HepG2 (cell line): Measurements from ENCODE around the gene FOLR1. TPM values are rescaled to one million over a fixed set of nuclear protein-coding genes. Genes with fewer than 3 reads are reported as not detected.

Source experiments
- ATAC-seq: fragments of 200-7000 bp; cut with Tn5 transposase; 3 replicates; pipeline ENCODE4 v1.9.1; 2020; ENCODE audit warnings: mild to moderate bottlenecking, moderate library complexity
- BruUV-seq: library from RNA; stranded (reverse); fragments of 400-500 nt; replicated peaks from 2 replicates; lab custom pipeline; 2021; lab: Mats Ljungman, UMichigan
- CTCF ChIA-PET: fragments of 300-600 bp; formaldehyde crosslinking; extraction: SDS; loops from one replicate; lab custom pipeline; 2021; ENCODE audit warnings: low total read pairs, inconsistent platforms, low intra/inter-chr PET ratio; lab: Yijun Ruan, JAX
- POLR2A ChIA-PET: fragments of 350-600 bp; sonication (Branson Sonifier 250); formaldehyde crosslinking; loops from one replicate; lab custom pipeline; 2020; ENCODE audit warnings: antibody characterized with exemption, inconsistent platforms; lab: Yijun Ruan, JAX
- DNase-seq: peaks from one replicate; pipeline ENCODE4 v3.0.0-alpha.2; 2015; ENCODE audit warnings: low spot score
- FAIRE-seq: peaks from 3 replicates; lab custom pipeline; 2011; peaks lifted over from hg19 to GRCh38; lab: Jason Lieb, UNC
- H2AFZ ChIP-seq: one replicate; pipeline ENCODE4 v1.6.1; 2011; ENCODE audit warnings: low read length, inconsistent platforms
- H3K27ac ChIP-seq: fragments of 300-600 bp; 3 replicates; pipeline ENCODE4 v1.8.0; 2011; ENCODE audit warnings: mixed run types, mild to moderate bottlenecking, mixed read lengths, low read length, inconsistent platforms; ENCODE audit not compliant: insufficient read depth; ENCODE audit errors: extremely low read length
- H3K27me3 ChIP-seq, 2 experiments: fragments of 200-600 bp in 1 of 2; 2 replicates in 1 of 2; 3 replicates in 1 of 2; pipeline versions ENCODE4 v1.6.0 to v1.8.0; 2011; ENCODE audit warnings: low read length in 2 of 2, mild to moderate bottlenecking in 2 of 2, moderate library complexity in 2 of 2, inconsistent platforms in 1 of 2; ENCODE audit not compliant: insufficient read depth in 2 of 2, control insufficient read depth in 1 of 2
- H3K36me3 ChIP-seq, 2 experiments: fragments of 200-600 bp in 1 of 2; replicated peaks in 1 of 2; 2 replicates in 1 of 2; 3 replicates in 1 of 2; pipeline versions ENCODE4 v1.5.1 to v1.8.0; 2011; ENCODE audit warnings: low read length in 2 of 2, inconsistent platforms in 1 of 2; ENCODE audit not compliant: insufficient read depth in 2 of 2, control insufficient read depth in 1 of 2
- H3K4me1 ChIP-seq: 2 replicates; pipeline ENCODE4 v1.5.1; 2012; ENCODE audit warnings: low read length, inconsistent platforms; ENCODE audit not compliant: insufficient read depth
- H3K4me2 ChIP-seq: 2 replicates; pipeline ENCODE4 v1.6.0; 2011; ENCODE audit warnings: low read depth, low read length, inconsistent platforms
- H3K4me3 ChIP-seq, 3 experiments: fragments of 200-600 bp in 1 of 3; sonication (generic), shearing (Covaris generic) in 1 of 3; replicated peaks in 1 of 3; 2 replicates each; pipeline ENCODE4 v1.5.1; 2011 to 2016; ENCODE audit warnings: low read length in 3 of 3, inconsistent platforms in 2 of 3, low read depth in 2 of 3, mild to moderate bottlenecking in 2 of 3, control low read depth in 1 of 3, mixed read lengths in 1 of 3; ENCODE audit not compliant: insufficient read depth in 1 of 3
- H3K79me2 ChIP-seq: one replicate; pipeline ENCODE4 v1.6.1; 2011; ENCODE audit warnings: low read length, inconsistent platforms; ENCODE audit not compliant: insufficient read depth
- H3K9ac ChIP-seq: 2 replicates; pipeline ENCODE4 v1.6.0; 2011; ENCODE audit warnings: mild to moderate bottlenecking, low read depth, low read length, inconsistent platforms; ENCODE audit not compliant: insufficient read depth
- H3K9me3 ChIP-seq: 2 replicates; pipeline ENCODE4 v1.5.1; 2012; ENCODE audit warnings: mild to moderate bottlenecking, low read length
- H4K20me1 ChIP-seq: 2 replicates; pipeline ENCODE4 v1.6.0; 2011; ENCODE audit warnings: inconsistent platforms, mild to moderate bottlenecking, low read length, moderate library complexity; ENCODE audit not compliant: insufficient read depth
- ARNT ChIP-seq: fragments of 450-650 bp; IDR thresholded peaks from 2 replicates; pipeline ENCODE4 v1.6.1; 2017
- CEBPB ChIP-seq: IDR thresholded peaks from 2 replicates; pipeline ENCODE4 v1.6.1; 2011; ENCODE audit warnings: low read depth, low read length, improper control_type of control experiment, borderline replicate concordance
- FOXP4 ChIP-seq: sonication (generic); formaldehyde crosslinking; IDR thresholded peaks from 2 replicates; pipeline ENCODE4 v1.4.0; 2020; ENCODE audit warnings: missing genetic modification reagents
- HNF1B ChIP-seq: sonication (generic); formaldehyde crosslinking; IDR thresholded peaks from 2 replicates; pipeline ENCODE4 v1.5.1; 2020; ENCODE audit warnings: mild to moderate bottlenecking, moderate library complexity, missing genetic modification reagents
- MEIS1 ChIP-seq: sonication (generic); formaldehyde crosslinking; IDR thresholded peaks from 2 replicates; pipeline ENCODE4 v1.9.0; 2021; ENCODE audit warnings: mild to moderate bottlenecking, missing genetic modification reagents, moderate library complexity, borderline replicate concordance
- MEIS2 ChIP-seq: sonication (generic); formaldehyde crosslinking; IDR thresholded peaks from 2 replicates; pipeline ENCODE4 v1.9.0; 2021; ENCODE audit warnings: mild to moderate bottlenecking, missing genetic modification reagents
- NR2F1 ChIP-seq, 2 experiments: fragments of 450-650 bp in 1 of 2; formaldehyde crosslinking in 1 of 2; IDR thresholded peaks; 2 replicates each; pipeline versions ENCODE4 v1.5.0 to v1.6.1; 2016 to 2020; ENCODE audit warnings: mild to moderate bottlenecking in 1 of 2, missing compliant biosample characterization in 1 of 2, missing genetic modification reagents in 1 of 2, moderate library complexity in 1 of 2
- RARA ChIP-seq: IDR thresholded peaks from 2 replicates; pipeline ENCODE4 v1.6.1; 2016; ENCODE audit warnings: missing genetic modification reagents, missing compliant biosample characterization
- ZBTB44 ChIP-seq: sonication (generic); formaldehyde crosslinking; IDR thresholded peaks from 2 replicates; pipeline ENCODE4 v1.4.0; 2020; ENCODE audit warnings: missing genetic modification reagents
- ZNF160 ChIP-seq: sonication (generic); formaldehyde crosslinking; IDR thresholded peaks from 2 replicates; pipeline ENCODE4 v1.8.0; 2022; ENCODE audit warnings: mild to moderate bottlenecking, inconsistent platforms, missing genetic modification reagents
- ZNF20 ChIP-seq: sonication (generic); formaldehyde crosslinking; IDR thresholded peaks from 2 replicates; pipeline ENCODE4 v1.4.0; 2020; ENCODE audit warnings: mild to moderate bottlenecking, moderate library complexity, missing genetic modification reagents
- ZNF235 ChIP-seq: sonication (generic); formaldehyde crosslinking; IDR thresholded peaks from 2 replicates; pipeline ENCODE4 v1.8.1; 2023; ENCODE audit warnings: mild to moderate bottlenecking, missing genetic modification reagents, borderline replicate concordance
- ZNF691 ChIP-seq: sonication (generic); formaldehyde crosslinking; IDR thresholded peaks from 2 replicates; pipeline ENCODE4 v1.4.0; 2020; ENCODE audit warnings: missing genetic modification reagents, low read depth, mild to moderate bottlenecking, borderline replicate concordance
- ZNF75D ChIP-seq: sonication (generic); formaldehyde crosslinking; IDR thresholded peaks from 2 replicates; pipeline ENCODE4 v1.8.1; 2023; ENCODE audit warnings: missing genetic modification reagents, mild to moderate bottlenecking, borderline replicate concordance
- ZNF784 ChIP-seq: sonication (generic); formaldehyde crosslinking; IDR thresholded peaks from 2 replicates; pipeline ENCODE4 v1.5.1; 2020; ENCODE audit warnings: missing genetic modification reagents, mild to moderate bottlenecking, borderline replicate concordance
- ZNF83 ChIP-seq: sonication (generic); formaldehyde crosslinking; IDR thresholded peaks from 2 replicates; pipeline ENCODE4 v1.4.0; 2020; ENCODE audit warnings: missing genetic modification reagents, mild to moderate bottlenecking, borderline replicate concordance
- WGBS: methylation state at CpG from one replicate; pipeline ENCODE4 v1.1.6; 2017; ENCODE audit warnings: low lambda C conversion rate; 5-methylcytosine and 5-hydroxymethylcytosine counted together
- in situ Hi-C: cut with HindIII; loops from 2 replicates; pipeline ENCODE4 v1.10.0; 2017; ENCODE audit warnings: low pct_unique_long_range_greater_than_20kb; ENCODE audit not compliant: extremely low pct_ligation_motif_present
- intact Hi-C: fragments of 100-400 bp; cut with micrococcal nuclease; formaldehyde crosslinking; loops from one replicate; pipeline ENCODE4 v1.10.0; 2022; ENCODE audit not compliant: unreplicated experiment
- polyA plus RNA-seq, 8 experiments: library from polyadenylated mRNA; depleted of rRNA in 3 of 8; stranded (reverse) in 7 of 8; unstranded in 1 of 8; fragments of >200 nt; fragmentation: Illumina TruSeq in 4 of 8; extraction: Trizol in 4 of 8; gene quantifications; 2 replicates each; pipeline versions ENCODE4 v1.2.1 to v1.2.3, GENCODE V29; 2011 to 2016; ENCODE audit warnings: low read depth in 4 of 8, missing spikeins in 1 of 8, mixed read lengths in 1 of 8; ENCODE audit not compliant: insufficient read depth in 1 of 8
- total RNA-seq, 5 experiments: library from RNA; depleted of rRNA; stranded (reverse); fragments of >200 nt; fragmentation: Illumina TruSeq; extraction: Trizol; gene quantifications; 2 replicates each; pipeline ENCODE4 v1.2.3, GENCODE V29; 2016; ENCODE audit warnings: low read depth in 1 of 5

FOLR1 gene
- total and polyA plus RNA-seq, 2 of the 13 experiments (the other 11 are each of a cell fraction or from before 2014, with no cell fraction given), result 0.20 TPM; not detected in 1

- FAIRE-seq (no peak), ATAC-seq (no peak; the same call in 2 of the 3 replicates), DNase-seq (no peak)
- no peaks in the 10 kb centered on the region for H3K79me2 ChIP-seq
- 5% methylated on average over 8 of the region's 8 CpGs for WGBS
- H3K36me3 ChIP-seq, result no peaks in the 10 kb centered on the region
- ChIA-PET POLR2A (no interaction called here), CTCF (no interaction called here)
- no peak overlapping the region for H3K27ac ChIP-seq
- H3K27me3 ChIP-seq, result peaks cover 1 to 3% of the 10 kb centered on the region in 2 experiments; a peak in 2 of 5 replicates
- H3K9me3 ChIP-seq, result no peaks in the 10 kb centered on the region
- peaks cover 16% of the 10 kb centered on the region for H3K4me1 ChIP-seq
- intact Hi-C loops, result no loop called here
- in situ Hi-C loops, result no loop called here
- no peak overlapping the region for H3K9ac ChIP-seq
- no TSS peak for BruUV-seq
- H3K4me3 ChIP-seq, result no peak overlapping the region
- no peak overlapping the region for H2AFZ ChIP-seq
- H3K4me2 ChIP-seq, result peak overlapping the region; percentile 39
- no peaks in the 10 kb centered on the region for H4K20me1 ChIP-seq
- TF ChIP-seq ZNF75D (CRISPR knock-in tag) (no peak), ZNF235 (CRISPR knock-in tag) (no peak), ZNF83 (CRISPR knock-in tag) (no peak), MEIS1 (CRISPR knock-in tag) (no peak), FOXP4 (CRISPR knock-in tag) (no peak), RARA (peak; percentile 42; the same call in 1 of the 2 replicates), ZBTB44 (CRISPR knock-in tag) (no peak), ZNF784 (CRISPR knock-in tag) (no peak), ARNT (no peak), NR2F1 (CRISPR knock-in tag; IDR thresholded peaks at IDR 0.05) (no peak), ZNF160 (no peak), ZNF691 (CRISPR knock-in tag) (no peak), HNF1B (no peak), CEBPB (peak; percentile 38; the same call in 1 of the 2 replicates), MEIS2 (CRISPR knock-in tag) (no peak), ZNF20 (CRISPR knock-in tag) (no peak)
Observed at GRCh38 chr11:72174302-72175070, 17.5 kb upstream of the FOLR1 start.
